Endothelial cell of umbilical vein (primary cell): ENCODE measurements around the gene NCOR1. TPM values are rescaled to one million over a fixed set of nuclear protein-coding genes. Genes with fewer than 3 reads are reported as not detected.

Experiments
- BruUV-seq: library from RNA; stranded (reverse); fragments of 400-500 nt; replicated peaks from 2 replicates; lab custom pipeline; 2021; lab: Mats Ljungman, UMichigan
- CTCF ChIA-PET: fragments of 300-600, 350-600 bp; sonication (Branson Sonifier 250); formaldehyde crosslinking; loops from one replicate; lab custom pipeline; 2021; ENCODE audit warnings: antibody characterized with exemption, inconsistent platforms; lab: Charles Lee
- POLR2A ChIA-PET: fragments of 300-600, 350-600 bp; sonication (Branson Sonifier 250); formaldehyde crosslinking; loops from one replicate; lab custom pipeline; 2021; ENCODE audit warnings: antibody characterized with exemption, inconsistent platforms; lab: Charles Lee
- DNase-seq: peaks from one replicate; pipeline ENCODE4 v3.0.0-alpha.2; 2011; ENCODE audit warnings: low read depth, low spot score
- FAIRE-seq: peaks from 2 replicates; lab custom pipeline; 2011; peaks lifted over from hg19 to GRCh38; lab: Jason Lieb, UNC
- H2AFZ ChIP-seq: 2 replicates; pipeline ENCODE4 v1.6.0; 2012; ENCODE audit warnings: low read depth, low read length, control low read depth, inconsistent platforms
- H3K27ac ChIP-seq: 2 replicates; pipeline ENCODE4 v1.5.1; 2011; ENCODE audit warnings: low read depth, mild to moderate bottlenecking, control low read depth, low read length, moderate library complexity; ENCODE audit not compliant: insufficient read depth
- H3K27me3 ChIP-seq, 2 experiments: 2 replicates each; pipeline versions ENCODE4 v1.6.0 to v1.6.1; 2011; ENCODE audit warnings: low read length in 2 of 2, mixed read lengths in 1 of 2; ENCODE audit not compliant: control insufficient read depth in 2 of 2, insufficient read depth in 2 of 2
- H3K36me3 ChIP-seq, 2 experiments: 2 replicates in 1 of 2; 3 replicates in 1 of 2; pipeline ENCODE4 v1.5.1; 2011; ENCODE audit warnings: low read length in 2 of 2, mild to moderate bottlenecking in 1 of 2, moderate library complexity in 1 of 2; ENCODE audit not compliant: control insufficient read depth in 2 of 2, insufficient read depth in 2 of 2; ENCODE audit errors: extremely low read depth in 1 of 2
- H3K4me1 ChIP-seq: 3 replicates; pipeline ENCODE4 v1.5.1; 2011; ENCODE audit warnings: mild to moderate bottlenecking, low read length; ENCODE audit not compliant: control insufficient read depth, insufficient read depth; ENCODE audit errors: extremely low read depth
- H3K4me2 ChIP-seq: 2 replicates; pipeline ENCODE4 v1.6.1; 2011; ENCODE audit warnings: low read length, control low read depth, mixed read lengths; ENCODE audit not compliant: insufficient read depth
- H3K4me3 ChIP-seq, 3 experiments: fragments of 200-600 bp in 1 of 3; sonication (generic), shearing (Covaris generic) in 1 of 3; replicated peaks in 1 of 3; 2 replicates each; pipeline ENCODE4 v1.5.1; 2011 to 2016; ENCODE audit warnings: control low read depth in 3 of 3, low read length in 3 of 3, mild to moderate bottlenecking in 2 of 3, inconsistent platforms in 1 of 3, low read depth in 1 of 3, moderate library complexity in 1 of 3; ENCODE audit not compliant: insufficient read depth in 1 of 3
- H3K79me2 ChIP-seq: 2 replicates; pipeline ENCODE4 v1.6.0; 2012; ENCODE audit warnings: low read length, inconsistent platforms; ENCODE audit not compliant: control insufficient read depth, insufficient read depth
- H3K9ac ChIP-seq: replicated peaks from 2 replicates; pipeline ENCODE3; 2011; ENCODE audit warnings: low read length, control low read depth; ENCODE audit not compliant: insufficient read depth; ENCODE audit errors: extremely low read depth
- H3K9me1 ChIP-seq: replicated peaks from 3 replicates; pipeline ENCODE4 v1.6.0; 2011; ENCODE audit warnings: mild to moderate bottlenecking, low read length; ENCODE audit not compliant: control insufficient read depth, insufficient read depth; ENCODE audit errors: extremely low read depth
- H3K9me3 ChIP-seq: replicated peaks from 2 replicates; pipeline ENCODE4 v1.5.1; 2012; ENCODE audit warnings: low read length, inconsistent platforms; ENCODE audit not compliant: control insufficient read depth, insufficient read depth
- H4K20me1 ChIP-seq: replicated peaks from 2 replicates; pipeline ENCODE3; 2011; ENCODE audit warnings: mild to moderate bottlenecking, low read length; ENCODE audit not compliant: control insufficient read depth, insufficient read depth; ENCODE audit errors: extremely low read depth
- CTCF ChIP-seq, 2 donors: IDR thresholded peaks; 1 replicate in 1 of 2; 2 replicates in 1 of 2; pipeline ENCODE4 v1.5.1; 2011; ENCODE audit warnings: low read length in 2 of 2, mild to moderate bottlenecking in 2 of 2, moderate library complexity in 2 of 2, control low read depth in 1 of 2, inconsistent platforms in 1 of 2, low read depth in 1 of 2; ENCODE audit not compliant: insufficient read depth in 1 of 2; ENCODE audit errors: extremely low read depth in 1 of 2
- EZH2 ChIP-seq: IDR thresholded peaks from 2 replicates; pipeline ENCODE4 v1.6.1; 2012; ENCODE audit warnings: borderline replicate concordance, low read depth, mild to moderate bottlenecking, moderate library complexity, low read length, inconsistent platforms; ENCODE audit not compliant: severe bottlenecking
- FOS ChIP-seq: IDR thresholded peaks from 2 replicates; pipeline ENCODE4 v1.6.1; 2011; ENCODE audit warnings: mild to moderate bottlenecking, low read length, moderate library complexity, borderline replicate concordance; ENCODE audit not compliant: insufficient read depth
- GATA2 ChIP-seq: IDR thresholded peaks from 2 replicates; pipeline ENCODE4 v1.7.0; 2011; ENCODE audit warnings: low read depth, mild to moderate bottlenecking, moderate library complexity, mixed read lengths, low read length; ENCODE audit not compliant: insufficient read length, insufficient read depth
- JUN ChIP-seq: IDR thresholded peaks from 2 replicates; pipeline ENCODE4 v1.6.1; 2011; ENCODE audit warnings: borderline replicate concordance, low read depth; ENCODE audit not compliant: insufficient read length, insufficient read depth
- MAX ChIP-seq: IDR thresholded peaks from 2 replicates; pipeline ENCODE4 v1.6.1; 2011; ENCODE audit not compliant: insufficient read depth, insufficient read length
- MYC ChIP-seq: IDR thresholded peaks from one replicate; pipeline ENCODE4 v1.6.1; 2011; ENCODE audit warnings: mild to moderate bottlenecking, low read depth, low read length
- POLR2A ChIP-seq: IDR thresholded peaks from 2 replicates; pipeline ENCODE4 v1.6.1; 2012; ENCODE audit warnings: low read depth, mild to moderate bottlenecking, control low read depth, low read length
- POLR2AphosphoS5 ChIP-seq: IDR thresholded peaks from 2 replicates; pipeline ENCODE4 v1.6.1; 2012; ENCODE audit warnings: low read depth, mild to moderate bottlenecking, control low read depth, low read length, moderate library complexity; ENCODE audit not compliant: insufficient read depth
- dilution Hi-C: fragments of 300-500 bp; cut with MboI; formaldehyde crosslinking; loops from one replicate; pipeline ENCODE4 v1.15.0; 2019; ENCODE audit warnings: low sequenced_read_pairs; ENCODE audit not compliant: extremely low pct_ligation_motif_present
- intact Hi-C: fragments of 100-400 bp; cut with micrococcal nuclease; formaldehyde crosslinking; loops from one replicate; pipeline ENCODE4 v1.10.0; 2022
- polyA plus RNA-seq, 4 experiments: library from polyadenylated mRNA; depleted of rRNA in 3 of 4; stranded (reverse) in 3 of 4; unstranded in 1 of 4; fragments of >200 nt; gene quantifications; 2 replicates each; pipeline versions ENCODE4 v1.2.1 to v1.2.3, GENCODE V29; 2011 to 2012; ENCODE audit warnings: missing spikeins in 1 of 4
- total RNA-seq: library from RNA; stranded (reverse); gene quantifications from 2 replicates; pipeline ENCODE4 v1.2.3, GENCODE V29; 2021

Gene NCOR1
- total and polyA plus RNA-seq, 2 donors (not counting 3 experiments of a cell fraction or from before 2014, with no cell fraction given), result 90.0 to 134 TPM

GRCh38 chr17:16080366-16080765 is 135.0 kb downstream of the NCOR1 start:
- Histone ChIP-seq H3K9me1 (no peaks in the 10 kb centered on the region), H3K27me3 (no peaks in the 10 kb centered on the region), H2AFZ (no peak overlapping the region), H4K20me1 (no peaks in the 10 kb centered on the region), H3K79me2 (peaks cover 2% of the 10 kb centered on the region), H3K9ac (no peak overlapping the region), H3K4me1 (peaks cover 6% of the 10 kb centered on the region), H3K4me2 (no peak overlapping the region), H3K27ac (no peak overlapping the region), H3K9me3 (no peaks in the 10 kb centered on the region), H3K36me3 (peaks cover 8 to 10% of the 10 kb centered on the region in 2 experiments), H3K4me3 (no peak overlapping the region)
- dilution Hi-C loops, result no loop called here
- no TSS peak for BruUV-seq
- FAIRE-seq, result no peak
- ChIA-PET CTCF (no interaction called here), POLR2A (no interaction called here)
- intact Hi-C loops, result no loop called here
- no peak for DNase-seq
- TF ChIP-seq POLR2AphosphoS5 (no peak), POLR2A (no peak), FOS (no peak), EZH2 (no peak), MYC (no peak), MAX (no peak), GATA2 (no peak), CTCF (IDR thresholded peaks at IDR 0.05; ENCODE audit: extremely low read depth in 1 of 2, insufficient read depth in 1 of 2, low read depth in 1 of 2, low read length in 2 of 2) (no peak), JUN (no peak)
